Measurements from ENCODE around the gene NUP98.

NUP98 gene

DNA sequence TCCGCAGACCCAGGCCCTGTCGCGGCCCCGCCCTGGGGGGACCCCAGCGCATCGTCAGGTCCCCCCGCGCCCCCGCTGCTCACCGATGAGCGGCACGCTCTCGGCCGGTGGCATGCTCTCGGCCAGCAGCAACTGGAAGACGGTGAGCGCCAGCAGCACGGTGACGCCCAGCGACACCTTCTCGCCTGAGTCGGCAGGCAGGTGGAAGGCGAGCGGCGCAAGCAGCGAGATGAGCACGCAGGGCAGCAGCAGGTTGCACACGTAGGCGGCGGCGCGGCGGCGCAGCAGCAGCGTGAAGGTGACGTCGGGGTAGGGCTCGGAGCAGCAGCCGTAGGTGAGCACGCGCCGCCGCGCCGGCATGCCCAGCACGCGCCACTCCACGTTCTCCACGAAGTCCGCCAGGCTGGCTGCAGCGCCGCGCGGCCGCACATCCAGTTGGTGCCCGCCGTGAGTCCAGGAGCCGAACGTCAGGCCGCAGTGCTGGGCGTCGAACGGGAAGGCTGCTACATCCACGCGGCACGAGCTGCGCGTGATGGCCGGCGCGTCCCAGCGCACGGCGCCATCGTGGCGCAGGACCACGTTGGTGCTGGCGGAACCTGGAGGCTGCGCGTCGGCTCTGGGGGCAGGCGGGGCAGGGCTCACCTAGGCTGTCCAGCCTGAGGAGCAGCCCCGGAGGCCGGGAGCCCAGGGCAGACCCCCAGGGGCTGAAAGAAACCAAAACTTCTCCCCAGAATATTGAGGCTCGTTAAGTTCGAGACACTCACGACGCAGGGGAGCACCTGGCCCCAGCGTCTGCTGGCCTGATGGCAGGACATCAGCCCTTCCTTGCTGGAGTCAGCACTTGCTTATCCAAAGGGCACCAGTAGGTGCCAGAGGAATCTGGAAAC lies 130.0 kb downstream of the NUP98 start:
- Histone ChIP-seq H3K79me1 (ENCODE audit: low read length) (peaks cover 2% of the 10 kb centered on the region), H3K18ac (ENCODE audit: low read length) (no peak overlapping the region), H3K4me2 (ENCODE audit: low read length) (no peak overlapping the region), H4K8ac (ENCODE audit: low read depth, low read length) (no peak overlapping the region), H3K14ac (ENCODE audit: low read length) (no peak overlapping the region), H3K27me3 (ENCODE audit: insufficient read depth, low read length) (no peaks in the 10 kb centered on the region), H4K12ac (ENCODE audit: low read depth, low read length) (no peak overlapping the region), H3K9ac (ENCODE audit: low read length) (no peak overlapping the region), H3K36me3 (ENCODE audit: control insufficient read depth in 1 of 2, insufficient read depth in 2 of 2, low read length in 2 of 2) (peaks cover 53 to 63% of the 10 kb centered on the region in 2 experiments), H3K79me2 (ENCODE audit: control insufficient read depth, insufficient read depth, low read length, poor library complexity) (no peaks in the 10 kb centered on the region), H2BK120ac (ENCODE audit: insufficient read depth, low read length, poor library complexity) (no peak overlapping the region), H4K91ac (ENCODE audit: low read depth, low read length) (no peak overlapping the region), H2AK5ac (ENCODE audit: low read length) (no peak overlapping the region), H2AFZ (ENCODE audit: insufficient read depth, low read length, poor library complexity) (no peak overlapping the region), H2BK5ac (ENCODE audit: low read depth, low read length, poor library complexity) (no peak overlapping the region), H2BK12ac (ENCODE audit: low read length) (no peak overlapping the region), H3K23ac (ENCODE audit: low read length) (no peak overlapping the region), H3K27ac (ENCODE audit: low read depth, low read length) (no peak overlapping the region), H3K4me1 (ENCODE audit: control insufficient read depth in 1 of 2, insufficient read depth in 2 of 2, low read length in 2 of 2) (peaks cover 0 to 4% of the 10 kb centered on the region in 2 experiments), H3K4me3 (ENCODE audit: low read depth, low read length) (no peak overlapping the region), H3K9me3 (ENCODE audit: insufficient read depth, low read depth, low read length) (peaks cover 1% of the 10 kb centered on the region), H3K4ac (ENCODE audit: low read depth, low read length) (no peak overlapping the region)
- no peak for DNase-seq
- WGBS (ENCODE audit: extremely low coverage, insufficient coverage, insufficient read length) = no CpG with 5 or more reads among the region's 89 CpGs

DNA sequence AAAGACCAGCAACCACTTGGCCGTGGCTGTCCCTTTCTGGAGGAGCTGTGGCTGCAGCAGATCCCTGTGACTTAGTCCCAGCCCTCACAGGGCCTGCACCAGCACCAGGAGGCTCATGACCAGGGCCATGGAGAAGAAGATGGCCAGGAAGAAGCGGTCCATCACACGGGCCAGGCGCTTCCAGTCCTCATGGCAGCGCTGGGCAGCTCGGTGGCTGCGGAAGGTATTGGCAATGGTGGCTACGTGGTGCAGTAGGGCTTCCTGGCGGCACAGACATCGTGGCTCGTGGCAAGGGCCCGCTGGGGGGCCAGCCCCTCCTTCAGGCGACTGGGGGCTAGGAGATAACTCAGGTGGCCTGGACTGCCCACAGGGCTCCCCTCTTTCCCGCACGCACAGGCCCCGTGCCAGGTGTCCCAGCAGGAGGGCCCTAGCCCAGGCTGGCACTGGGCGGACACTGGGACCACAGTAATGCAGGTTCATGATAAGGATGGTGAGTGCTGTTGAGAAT lies 131.3 kb downstream of the NUP98 start:
- no peak overlapping the region for H2AK5ac ChIP-seq (ENCODE audit: low read length)
- no peak overlapping the region for H4K8ac ChIP-seq (ENCODE audit: low read depth, low read length)
- H3K4me3 ChIP-seq (ENCODE audit: low read depth, low read length) = no peak overlapping the region
- H3K4me1 ChIP-seq (ENCODE audit: control insufficient read depth in 1 of 2, insufficient read depth in 2 of 2, low read length in 2 of 2) = no peaks in the 10 kb centered on the region
- peaks cover 1% of the 10 kb centered on the region for H3K9me3 ChIP-seq (ENCODE audit: insufficient read depth, low read depth, low read length)
- H3K18ac ChIP-seq (ENCODE audit: low read length) = no peak overlapping the region
- H2BK12ac ChIP-seq (ENCODE audit: low read length) = no peak overlapping the region
- H4K91ac ChIP-seq (ENCODE audit: low read depth, low read length) = no peak overlapping the region
- no peak overlapping the region for H3K14ac ChIP-seq (ENCODE audit: low read length)
- H3K4ac ChIP-seq (ENCODE audit: low read depth, low read length) = no peak overlapping the region
- H3K23ac ChIP-seq (ENCODE audit: low read length) = no peak overlapping the region
- peaks cover 46 to 55% of the 10 kb centered on the region in 2 experiments for H3K36me3 ChIP-seq (ENCODE audit: control insufficient read depth in 1 of 2, insufficient read depth in 2 of 2, low read length in 2 of 2)
- peaks cover 2% of the 10 kb centered on the region for H3K79me1 ChIP-seq (ENCODE audit: low read length)
- H4K12ac ChIP-seq (ENCODE audit: low read depth, low read length) = no peak overlapping the region
- H2AFZ ChIP-seq (ENCODE audit: insufficient read depth, low read length, poor library complexity) = no peak overlapping the region
- no peak for DNase-seq
- no peaks in the 10 kb centered on the region for H3K79me2 ChIP-seq (ENCODE audit: control insufficient read depth, insufficient read depth, low read length, poor library complexity)
- no peak overlapping the region for H3K4me2 ChIP-seq (ENCODE audit: low read length)
- no peak overlapping the region for H3K27ac ChIP-seq (ENCODE audit: low read depth, low read length)
- H3K27me3 ChIP-seq (ENCODE audit: insufficient read depth, low read length) = no peaks in the 10 kb centered on the region
- WGBS (ENCODE audit: extremely low coverage, insufficient coverage, insufficient read length) = no CpG with 5 or more reads among the region's 17 CpGs
- H3K9ac ChIP-seq (ENCODE audit: low read length) = no peak overlapping the region
- H2BK120ac ChIP-seq (ENCODE audit: insufficient read depth, low read length, poor library complexity) = no peak overlapping the region
- no peak overlapping the region for H2BK5ac ChIP-seq (ENCODE audit: low read depth, low read length, poor library complexity)

GRCh38 chr11:3665336-3666022 lies 131.9 kb downstream of the NUP98 start:
- Histone ChIP-seq H3K4me1 (ENCODE audit: control insufficient read depth in 1 of 2, insufficient read depth in 2 of 2, low read length in 2 of 2) (no peaks in the 10 kb centered on the region), H2BK120ac (ENCODE audit: insufficient read depth, low read length, poor library complexity) (no peak overlapping the region), H3K9ac (ENCODE audit: low read length) (no peak overlapping the region), H3K27me3 (ENCODE audit: insufficient read depth, low read length) (no peaks in the 10 kb centered on the region), H3K4ac (ENCODE audit: low read depth, low read length) (no peak overlapping the region), H2AK5ac (ENCODE audit: low read length) (no peak overlapping the region), H4K8ac (ENCODE audit: low read depth, low read length) (no peak overlapping the region), H4K91ac (ENCODE audit: low read depth, low read length) (no peak overlapping the region), H3K79me2 (ENCODE audit: control insufficient read depth, insufficient read depth, low read length, poor library complexity) (no peaks in the 10 kb centered on the region), H3K23ac (ENCODE audit: low read length) (no peak overlapping the region), H3K36me3 (ENCODE audit: control insufficient read depth in 1 of 2, insufficient read depth in 2 of 2, low read length in 2 of 2) (peaks cover 42 to 50% of the 10 kb centered on the region in 2 experiments), H3K9me3 (ENCODE audit: insufficient read depth, low read depth, low read length) (peaks cover 1% of the 10 kb centered on the region), H3K79me1 (ENCODE audit: low read length) (no peaks in the 10 kb centered on the region), H2BK12ac (ENCODE audit: low read length) (no peak overlapping the region), H3K14ac (ENCODE audit: low read length) (no peak overlapping the region), H3K27ac (ENCODE audit: low read depth, low read length) (no peak overlapping the region), H2AFZ (ENCODE audit: insufficient read depth, low read length, poor library complexity) (no peak overlapping the region), H3K4me2 (ENCODE audit: low read length) (no peak overlapping the region), H2BK5ac (ENCODE audit: low read depth, low read length, poor library complexity) (no peak overlapping the region), H3K18ac (ENCODE audit: low read length) (no peak overlapping the region), H3K4me3 (ENCODE audit: low read depth, low read length) (no peak overlapping the region), H4K12ac (ENCODE audit: low read depth, low read length) (no peak overlapping the region)
- no peak for DNase-seq
- WGBS (ENCODE audit: extremely low coverage, insufficient coverage, insufficient read length) = no CpG with 5 or more reads among the region's 6 CpGs

GRCh38 chr11:3664032-3664630 lies 133.2 kb downstream of the NUP98 start:
- whole genome bisulfite sequencing (ENCODE audit: extremely low coverage, insufficient coverage, insufficient read length) = no CpG with 5 or more reads among the region's 10 CpGs
- no peak overlapping the region for H3K23ac ChIP-seq (ENCODE audit: low read length)
- no peak overlapping the region for H3K9ac ChIP-seq (ENCODE audit: low read length)
- no peak overlapping the region for H3K4ac ChIP-seq (ENCODE audit: low read depth, low read length)
- H2BK5ac ChIP-seq (ENCODE audit: low read depth, low read length, poor library complexity) = no peak overlapping the region
- H3K4me1 ChIP-seq (ENCODE audit: control insufficient read depth in 1 of 2, insufficient read depth in 2 of 2, low read length in 2 of 2) = no peaks in the 10 kb centered on the region
- no peak overlapping the region for H3K18ac ChIP-seq (ENCODE audit: low read length)
- no peak overlapping the region for H4K8ac ChIP-seq (ENCODE audit: low read depth, low read length)
- H3K27ac ChIP-seq (ENCODE audit: low read depth, low read length) = no peak overlapping the region
- H2AFZ ChIP-seq (ENCODE audit: insufficient read depth, low read length, poor library complexity) = no peak overlapping the region
- H3K14ac ChIP-seq (ENCODE audit: low read length) = no peak overlapping the region
- H4K91ac ChIP-seq (ENCODE audit: low read depth, low read length) = no peak overlapping the region
- no peaks in the 10 kb centered on the region for H3K79me2 ChIP-seq (ENCODE audit: control insufficient read depth, insufficient read depth, low read length, poor library complexity)
- peaks cover 4% of the 10 kb centered on the region for H3K9me3 ChIP-seq (ENCODE audit: insufficient read depth, low read depth, low read length)
- H3K4me3 ChIP-seq (ENCODE audit: low read depth, low read length) = no peak overlapping the region
- no peaks in the 10 kb centered on the region for H3K27me3 ChIP-seq (ENCODE audit: insufficient read depth, low read length)
- H2BK120ac ChIP-seq (ENCODE audit: insufficient read depth, low read length, poor library complexity) = no peak overlapping the region
- H3K79me1 ChIP-seq (ENCODE audit: low read length) = no peaks in the 10 kb centered on the region
- peaks cover 35 to 42% of the 10 kb centered on the region in 2 experiments for H3K36me3 ChIP-seq (ENCODE audit: control insufficient read depth in 1 of 2, insufficient read depth in 2 of 2, low read length in 2 of 2)
- DNase-seq = no peak
- H3K4me2 ChIP-seq (ENCODE audit: low read length) = no peak overlapping the region
- H2AK5ac ChIP-seq (ENCODE audit: low read length) = no peak overlapping the region
- no peak overlapping the region for H4K12ac ChIP-seq (ENCODE audit: low read depth, low read length)
- no peak overlapping the region for H2BK12ac ChIP-seq (ENCODE audit: low read length)
